OCI-M2 (cell line): Measurements from ENCODE around the gene NUP210.

Source experiments
- DNase-seq: peaks from one replicate; lab custom pipeline; 2025; ENCODE audit not compliant: unreplicated experiment; lab: John Stamatoyannopoulos, UW

Gene NUP210

DNA sequence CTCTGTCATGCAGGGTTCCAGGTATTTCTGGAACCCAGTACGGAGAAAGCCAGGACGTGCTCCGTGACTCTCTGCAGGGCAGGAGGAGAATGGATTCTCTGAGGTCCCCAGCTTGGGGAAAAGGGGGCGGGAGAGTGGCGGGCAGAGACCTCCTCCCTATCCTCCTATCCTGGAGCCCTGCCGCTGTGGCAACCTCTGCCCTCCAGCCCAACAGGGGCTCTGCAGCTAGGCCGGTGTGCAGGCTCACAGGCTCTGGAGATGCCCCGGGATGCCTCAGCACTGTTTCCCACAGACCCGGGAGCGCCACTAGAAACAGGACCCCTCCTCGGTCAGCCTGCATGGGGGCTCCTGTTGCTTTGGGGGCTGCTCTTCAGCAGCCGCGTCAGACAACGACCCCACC lies 43.1 kb downstream of the NUP210 start:
- DNase-seq = no peak

DNA sequence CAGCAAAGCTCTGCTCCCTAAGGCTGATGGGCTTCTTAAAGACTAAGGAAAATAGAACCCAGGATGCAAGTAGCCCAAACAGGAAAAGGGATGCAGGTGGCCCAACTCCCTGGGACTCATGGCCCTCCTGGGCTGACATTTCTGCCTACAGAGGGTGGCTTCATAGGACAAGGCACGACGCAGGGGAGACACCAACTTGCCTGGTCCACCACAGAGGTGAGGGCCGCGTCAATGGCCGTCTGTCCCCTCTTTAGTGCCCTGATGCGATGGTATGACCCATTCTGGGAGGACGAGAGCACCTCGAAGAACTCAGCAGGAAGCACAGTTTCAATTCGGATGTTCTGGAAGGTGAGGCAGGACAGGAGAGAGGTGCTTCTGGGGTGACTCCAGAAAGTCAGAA lies 44.0 kb downstream of the NUP210 start:
- no peak for DNase-seq

DNA sequence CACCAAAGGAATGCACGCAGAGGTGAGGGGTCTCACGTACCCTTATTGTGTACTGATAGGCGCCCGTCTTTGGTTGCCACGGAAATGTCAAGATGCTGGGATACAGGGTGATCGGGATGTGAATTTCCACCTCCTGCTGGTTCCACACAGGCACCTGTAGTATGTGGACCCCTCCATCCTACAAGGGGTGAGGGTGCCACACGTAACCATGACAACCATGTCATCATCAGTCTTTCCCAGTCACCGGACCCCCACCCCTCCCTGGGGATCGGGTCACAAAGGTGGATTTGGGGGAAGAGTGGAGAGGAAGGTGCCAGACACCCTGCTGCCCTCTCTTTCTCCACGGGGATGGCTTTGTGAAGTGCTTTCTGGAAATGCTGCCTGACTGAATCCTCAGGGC lies 44.7 kb downstream of the NUP210 start:
- no peak for DNase-seq

DNA sequence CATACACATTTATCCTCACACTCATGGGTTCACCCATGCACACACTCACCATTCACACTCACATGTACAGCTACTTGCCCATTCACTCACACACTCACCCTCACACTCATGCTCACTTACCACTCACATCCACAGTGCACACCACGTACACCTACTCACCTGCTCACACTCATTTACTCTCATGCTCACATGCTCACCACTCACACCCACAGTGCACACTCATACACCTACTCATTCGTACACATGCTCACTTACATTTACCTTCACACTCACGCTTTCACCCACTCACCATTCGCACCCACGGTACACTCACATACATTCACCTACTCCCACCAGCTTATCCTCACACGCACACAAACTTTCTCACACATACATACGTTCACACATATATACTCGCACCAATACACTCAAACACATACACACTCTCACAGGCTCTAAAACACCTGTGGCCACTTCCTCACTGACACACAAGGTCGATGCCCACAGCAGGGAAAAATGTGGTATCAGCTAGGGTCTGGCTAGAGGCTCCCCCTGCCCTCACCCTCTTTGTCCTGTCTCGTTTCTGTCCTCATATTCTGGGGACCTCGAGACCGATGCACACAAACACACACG lies 46.0 kb downstream of the NUP210 start:
- DNase-seq = no peak

DNA sequence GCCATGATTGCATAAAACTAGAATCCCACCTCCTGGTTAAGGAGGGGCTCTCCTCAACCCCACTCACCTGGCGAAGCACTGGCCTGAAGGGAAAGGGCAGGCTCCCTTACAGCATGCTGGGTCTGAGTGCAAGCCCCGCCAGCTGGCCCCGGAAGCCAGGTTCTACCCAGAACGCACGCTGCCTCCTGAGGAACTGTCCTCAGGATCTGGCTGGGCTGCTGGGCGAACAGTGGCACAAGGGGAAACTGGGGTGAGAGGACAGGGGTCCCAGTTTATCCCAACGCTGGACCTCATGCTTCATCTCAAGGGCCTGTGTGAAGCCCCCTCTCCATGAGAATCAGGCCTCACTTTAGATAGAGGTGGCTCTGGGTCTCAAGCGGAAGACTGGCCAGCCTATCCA lies 47.5 kb downstream of the NUP210 start:
- DNase-seq = no peak

DNA sequence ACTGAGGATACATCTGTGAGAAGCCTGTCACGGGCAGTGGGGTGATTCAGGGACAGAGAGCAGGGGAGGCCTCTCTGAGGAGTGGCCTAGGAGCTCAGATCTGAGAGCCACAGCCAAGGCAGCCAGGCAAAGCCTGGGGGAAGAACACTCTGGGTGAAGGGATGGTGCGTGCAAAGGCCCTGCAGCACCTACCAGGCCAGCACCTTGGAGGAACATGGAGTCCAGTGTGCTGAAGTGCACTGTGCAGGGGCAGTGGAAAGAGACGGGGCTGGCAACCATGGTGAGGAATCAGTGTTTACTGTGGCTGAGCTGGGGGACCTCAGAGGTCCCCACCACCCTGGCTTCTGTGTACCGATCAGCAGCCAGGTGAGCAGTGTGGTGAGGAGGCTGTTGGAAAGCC lies 48.0 kb downstream of the NUP210 start:
- DNase-seq = no peak

DNA sequence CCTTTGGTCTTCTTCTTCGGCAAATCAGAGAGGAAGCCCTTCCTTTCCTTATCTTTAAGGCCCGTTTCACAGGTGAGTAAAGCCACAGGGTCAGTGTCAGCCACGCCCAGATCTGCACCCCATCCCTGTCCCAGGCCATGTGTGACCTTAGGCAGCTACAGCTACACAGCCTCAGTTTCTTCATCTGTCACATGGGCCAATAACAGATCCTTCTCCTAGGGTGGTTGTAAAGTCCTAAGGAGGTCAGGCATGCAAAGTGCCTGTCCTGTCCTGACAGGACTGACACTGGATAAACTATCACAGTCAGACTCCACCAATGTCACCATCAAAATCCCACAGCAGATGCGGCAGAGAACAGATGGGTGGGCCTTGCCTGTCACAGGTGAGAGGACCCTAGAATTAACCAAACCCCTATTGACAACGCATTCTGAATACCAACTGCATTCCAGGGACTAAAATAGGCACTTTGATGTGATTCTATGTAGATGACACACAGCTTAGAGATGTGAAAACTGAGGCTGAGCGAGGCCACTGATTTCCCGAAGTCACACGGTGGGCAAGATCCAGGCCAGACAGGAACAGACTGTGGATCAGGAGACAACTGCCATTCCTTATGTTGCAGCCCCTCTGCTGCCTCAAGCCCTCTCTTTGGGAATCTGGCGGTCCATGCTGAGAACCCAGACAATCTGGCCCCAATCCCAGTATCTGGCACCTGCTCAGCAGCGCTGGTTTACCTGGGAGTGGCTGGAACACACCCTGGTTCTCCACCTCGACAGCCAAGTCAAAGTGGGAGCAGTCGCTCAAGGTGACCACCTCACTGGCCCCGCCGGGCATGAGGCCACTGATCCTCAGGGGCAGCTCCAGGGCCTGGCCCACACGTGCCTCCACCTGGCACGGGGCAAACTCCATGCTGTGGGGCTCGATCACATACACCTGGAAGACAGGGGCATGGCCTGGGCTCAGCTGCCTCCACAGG lies 48.7 kb downstream of the NUP210 start:
- DNase-seq = no peak

DNA sequence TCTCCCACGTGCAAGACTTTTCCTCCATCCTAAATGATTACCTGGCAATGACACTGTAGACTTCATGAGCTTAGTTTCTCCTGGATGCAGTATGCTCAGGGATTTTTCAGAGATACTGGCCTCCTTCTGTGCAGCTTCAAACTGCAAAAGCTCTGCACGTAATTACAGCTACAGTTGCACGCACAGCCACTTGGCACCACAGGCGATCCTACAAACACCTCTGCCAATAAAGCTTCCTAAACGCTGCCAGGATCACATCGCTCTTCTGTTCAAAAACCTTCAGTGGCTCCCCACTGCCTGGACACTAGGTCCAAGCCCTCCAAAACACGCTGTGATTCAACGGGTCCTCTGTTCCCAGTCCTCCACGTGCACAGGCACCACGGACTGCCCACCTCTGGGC lies 49.5 kb downstream of the NUP210 start:
- no peak for DNase-seq

DNA sequence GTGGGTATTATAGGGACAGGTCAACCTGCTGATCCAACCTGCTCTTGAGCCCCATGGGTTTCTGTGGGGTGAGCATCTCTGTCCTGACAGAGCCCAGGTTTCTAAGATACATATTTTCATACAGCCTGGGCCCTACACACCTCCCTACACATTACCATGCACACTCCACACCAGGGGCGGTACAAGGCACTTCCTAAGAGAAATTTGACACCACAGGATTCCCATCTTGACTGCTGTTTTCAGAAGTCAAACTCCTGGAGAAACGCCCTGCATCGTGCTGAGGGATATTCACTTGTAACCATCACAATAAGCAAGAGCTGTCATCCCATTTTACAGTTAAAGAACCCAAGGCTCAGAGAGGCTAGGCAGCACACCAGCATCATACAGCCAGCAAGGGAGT lies 50.1 kb downstream of the NUP210 start:
- DNase-seq = no peak

DNA sequence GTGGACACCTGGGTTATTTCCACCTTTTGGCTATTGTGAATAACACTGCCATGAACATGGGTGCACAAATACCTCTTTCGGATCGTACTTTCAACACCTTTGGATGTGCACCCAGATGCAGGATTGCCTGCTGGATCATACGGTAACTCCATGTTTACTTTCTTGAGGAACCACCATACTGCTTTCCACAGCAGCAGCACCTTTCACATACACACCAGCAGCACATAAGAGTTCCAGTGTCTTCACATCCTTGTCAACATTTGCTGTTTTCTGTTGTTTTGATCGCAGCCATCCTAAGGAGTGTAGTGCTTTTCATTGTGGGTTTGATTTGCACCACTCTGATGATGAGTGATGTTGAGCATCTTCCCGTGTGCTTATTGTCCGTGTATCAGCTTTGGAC lies 51.3 kb downstream of the NUP210 start:
- no peak for DNase-seq

DNA sequence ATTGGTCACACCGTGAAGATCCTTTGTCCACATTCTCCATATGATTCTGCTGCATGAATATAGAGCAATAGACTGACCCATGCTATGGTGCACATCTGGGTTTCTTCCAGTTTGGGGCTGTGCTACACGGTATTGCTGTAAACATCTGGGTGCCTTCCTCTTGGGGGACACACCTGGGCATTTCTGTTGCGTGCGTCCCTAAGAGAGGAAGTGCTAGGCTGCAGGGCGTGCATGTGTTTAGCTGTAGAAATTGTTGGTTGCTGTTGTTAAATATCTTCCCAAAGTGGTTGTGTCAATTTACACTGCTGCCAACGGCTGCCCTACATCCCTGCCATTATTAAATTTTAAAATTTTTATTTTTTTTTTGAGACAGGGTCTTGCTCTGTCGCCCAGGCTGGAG lies 52.4 kb downstream of the NUP210 start:
- DNase-seq = no peak

DNA sequence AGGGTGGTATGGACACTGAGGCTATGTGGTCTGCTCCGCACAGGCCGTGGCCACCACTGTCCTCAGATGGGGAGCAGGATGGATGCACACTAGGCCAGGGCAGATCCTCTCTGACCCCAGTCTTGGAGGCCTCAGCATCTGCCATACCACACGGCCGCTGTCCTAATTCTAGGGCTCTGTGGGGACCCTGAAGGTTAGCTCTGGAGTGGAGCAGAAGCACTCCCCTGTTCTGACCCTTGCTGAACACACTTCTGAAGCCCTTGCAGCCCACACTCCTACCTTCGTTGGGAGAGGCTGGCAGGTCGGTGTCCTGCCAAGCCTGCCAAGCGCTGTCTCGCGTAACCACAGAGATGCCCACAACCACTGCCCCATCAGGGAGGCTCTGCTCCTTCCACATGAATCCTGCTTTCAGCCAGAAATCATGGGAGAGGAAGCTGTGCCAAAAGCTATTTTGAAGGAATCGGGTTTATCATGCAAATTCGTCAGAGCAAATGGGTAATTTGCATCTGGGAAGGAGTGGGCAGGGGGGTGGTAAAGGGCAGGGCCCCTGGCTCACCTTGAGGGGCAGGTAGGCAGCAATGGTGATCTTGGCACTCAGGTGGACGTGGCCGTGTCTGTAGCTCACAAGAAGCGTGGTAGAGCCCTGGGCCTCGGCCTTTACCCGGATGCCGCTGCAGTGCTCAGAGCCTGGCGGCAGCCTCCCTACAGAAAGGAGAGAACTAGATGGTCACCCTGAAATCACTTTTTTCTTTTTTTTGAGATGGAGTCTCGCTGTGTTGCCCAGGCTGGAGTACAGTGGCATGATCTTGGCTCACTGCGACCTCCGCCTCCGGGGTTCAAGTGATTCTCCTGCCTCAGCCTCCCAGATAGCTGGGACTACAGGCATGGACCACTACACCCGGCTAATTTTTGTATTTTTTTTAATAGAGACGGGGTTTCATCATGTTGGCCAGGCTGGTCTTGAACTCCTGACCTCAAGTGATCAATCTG lies 54.4 kb downstream of the NUP210 start:
- no peak for DNase-seq

DNA sequence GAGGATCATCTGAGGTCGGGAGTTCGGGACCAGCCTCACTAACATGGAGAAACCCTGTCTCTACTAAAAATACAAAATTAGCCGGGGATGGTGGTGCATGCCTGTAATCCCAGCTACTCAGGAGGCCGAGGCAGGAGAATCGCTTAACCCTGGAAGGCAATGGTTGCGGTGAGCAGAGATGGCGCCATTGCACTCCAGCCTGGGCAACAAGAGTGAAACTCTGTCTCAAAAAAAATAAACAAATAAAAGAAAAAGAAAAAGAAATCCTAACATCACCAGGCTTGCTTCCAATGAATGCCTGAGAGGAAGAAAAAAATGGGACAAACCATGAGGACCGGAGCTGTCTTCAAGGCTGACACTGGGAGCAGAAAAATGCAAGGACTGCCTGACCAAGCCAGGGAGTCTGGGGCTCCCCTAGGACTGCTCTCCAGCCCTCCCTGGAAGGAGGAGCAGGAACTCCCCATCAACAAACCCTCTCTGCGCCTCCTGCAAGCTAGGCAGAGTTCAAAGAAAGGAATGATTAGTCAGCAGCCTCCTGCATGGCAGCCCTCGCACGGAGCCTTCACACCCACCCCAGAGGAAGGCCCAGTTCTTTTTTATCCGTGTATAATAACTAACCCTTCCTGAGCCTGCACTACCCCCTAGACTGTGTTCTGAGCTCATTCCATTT lies 55.4 kb downstream of the NUP210 start:
- no peak for DNase-seq

DNA sequence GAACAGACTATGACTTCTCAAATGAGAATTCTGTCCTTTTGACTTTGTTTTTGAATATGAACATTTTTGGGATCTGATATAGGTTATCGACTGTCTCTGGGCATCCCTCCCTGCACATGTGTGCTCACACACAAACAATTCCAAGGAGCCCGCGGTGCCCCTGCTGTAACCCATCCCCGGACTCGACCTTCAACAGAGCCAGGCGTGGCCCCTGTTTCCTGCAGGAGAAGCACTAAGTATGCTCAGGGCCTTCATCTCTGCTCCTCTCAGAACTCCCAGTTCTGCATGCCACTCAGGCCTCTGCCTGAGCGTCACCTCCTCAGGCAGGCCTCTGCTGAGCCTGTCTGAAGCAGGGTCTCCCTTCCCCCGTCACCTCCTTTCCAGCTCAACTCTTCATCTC lies 57.6 kb downstream of the NUP210 start:
- no peak for DNase-seq

DNA sequence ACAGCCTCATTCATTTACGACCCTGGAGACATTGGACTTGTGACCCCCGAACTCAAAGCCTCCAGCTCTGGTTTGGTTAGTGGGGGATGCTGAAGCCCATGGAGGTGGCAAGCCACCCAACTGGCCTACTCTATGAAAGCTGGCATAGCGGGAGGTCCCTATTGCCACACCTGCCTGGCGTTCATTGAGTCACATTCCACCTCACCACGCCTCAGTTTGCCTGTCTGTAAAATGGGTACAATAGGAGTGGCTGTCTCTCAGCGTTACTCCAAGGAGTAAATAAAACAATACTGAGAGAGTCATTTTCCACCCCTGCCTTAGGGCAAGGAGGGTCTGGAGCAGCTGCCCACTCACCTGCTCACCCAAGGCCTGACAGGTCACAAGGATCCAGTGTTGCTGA lies 60.2 kb downstream of the NUP210 start:
- DNase-seq = no peak

DNA sequence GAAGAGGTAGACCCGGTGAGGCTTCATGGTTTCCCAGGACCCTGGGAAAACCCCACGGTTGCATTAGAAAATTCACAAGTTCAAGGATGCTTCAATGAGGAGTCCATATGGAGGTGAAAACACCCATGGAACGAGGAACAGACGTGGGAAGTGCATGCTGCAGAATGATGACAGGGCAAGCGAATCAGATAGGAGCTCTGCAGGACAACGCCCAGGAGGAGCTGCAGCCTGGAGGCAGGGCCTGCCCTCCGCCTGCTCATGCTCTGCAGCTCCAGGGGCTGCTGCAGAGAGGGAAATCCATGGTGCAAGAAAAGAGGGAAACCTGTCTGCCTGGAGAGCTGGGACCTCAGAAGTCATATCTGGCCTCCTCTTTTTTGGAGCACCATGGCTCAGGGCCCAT lies 61.5 kb downstream of the NUP210 start:
- no peak for DNase-seq

DNA sequence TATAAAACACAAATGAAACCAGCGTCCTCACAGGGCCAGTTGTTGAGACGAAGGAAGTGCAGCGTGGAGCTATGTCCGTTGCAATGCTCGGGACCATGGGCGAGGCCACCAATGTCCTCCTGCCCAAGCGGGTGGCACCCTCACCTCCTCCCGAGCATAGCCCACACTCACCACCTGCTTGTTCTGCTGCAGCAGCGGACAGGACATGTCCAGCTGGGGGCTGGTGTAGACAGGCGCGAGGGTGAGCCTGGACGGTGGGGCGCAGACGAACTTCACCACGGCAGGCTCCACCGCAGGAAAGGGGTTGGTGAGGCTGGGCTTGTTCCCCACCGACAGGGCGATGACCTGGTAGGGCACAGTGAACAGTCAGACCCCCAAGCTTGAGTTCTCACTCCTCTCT lies 62.1 kb downstream of the NUP210 start:
- DNase-seq = no peak

DNA sequence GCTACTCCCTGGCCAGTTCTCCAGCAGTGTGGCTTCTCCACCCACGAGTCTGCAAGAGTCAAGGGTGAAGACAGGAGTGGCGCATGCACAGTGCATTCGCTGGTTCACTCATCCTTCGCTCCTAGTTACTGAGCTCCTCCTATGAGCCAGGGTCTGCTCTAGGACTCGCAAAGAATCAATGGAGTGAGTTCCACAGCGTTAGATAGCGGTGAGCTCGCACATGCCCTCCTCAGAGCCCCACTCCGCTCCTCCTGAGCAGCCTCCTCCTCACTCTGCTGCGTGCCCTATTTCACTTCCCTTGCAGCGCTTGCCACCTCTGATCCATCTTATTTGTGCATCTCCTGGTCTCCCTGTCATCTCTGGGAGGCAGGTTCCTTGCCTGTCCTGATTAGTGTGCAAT lies 63.0 kb downstream of the NUP210 start:
- no peak for DNase-seq

DNA sequence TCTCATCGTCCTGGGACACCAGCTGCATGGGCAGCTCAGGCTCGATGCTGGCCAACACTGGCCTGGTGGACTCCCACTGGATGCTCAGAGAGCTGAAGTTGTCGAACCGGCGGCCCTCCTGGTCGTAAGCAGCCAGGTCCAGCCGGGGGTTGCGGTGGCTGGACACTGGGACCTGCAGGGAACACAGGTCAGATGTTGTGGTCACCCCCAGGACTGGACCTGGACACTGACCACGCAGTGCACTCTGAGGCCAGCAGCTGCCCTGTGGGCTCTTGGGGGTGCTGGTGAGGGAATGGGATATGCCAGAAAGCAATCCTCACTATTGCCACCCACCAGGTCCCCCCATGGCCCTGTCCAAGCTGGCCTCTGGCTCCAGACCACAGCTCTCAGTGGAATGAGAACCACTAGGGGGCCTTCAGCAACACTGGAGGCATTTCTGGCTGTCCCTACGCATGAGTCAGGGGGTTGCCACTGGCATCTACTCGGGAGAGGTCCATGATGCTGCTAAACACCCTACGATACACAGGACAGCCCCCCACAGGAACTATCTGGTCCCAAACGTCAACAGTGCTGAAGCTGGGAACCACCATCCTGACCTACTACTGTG lies 66.1 kb downstream of the NUP210 start:
- no peak for DNase-seq

DNA sequence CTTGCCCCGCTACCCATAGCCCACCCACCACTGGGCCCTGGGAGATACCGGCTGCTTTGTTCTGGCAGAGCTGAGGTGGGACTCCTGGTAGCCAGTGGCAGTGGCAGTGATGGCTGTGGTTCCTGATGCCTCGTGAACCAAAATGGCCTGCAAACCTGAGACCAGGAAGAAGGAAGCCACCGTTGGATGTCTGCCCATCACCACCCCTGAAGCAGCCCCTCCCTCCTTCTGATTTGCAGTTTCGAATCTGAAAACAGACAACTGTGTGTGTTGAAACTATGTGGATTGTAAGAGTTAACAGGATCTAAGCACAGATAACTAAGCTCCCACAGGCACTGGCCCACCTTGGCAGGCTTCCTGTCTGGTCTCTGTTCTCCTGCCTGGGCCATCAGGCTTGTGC lies 66.6 kb downstream of the NUP210 start:
- DNase-seq = no peak
